KMS-11 (cell line): ENCODE data around the gene DFFA.
"Not testable (repeated sequence)": the region's sequence is repeated elsewhere in the genome, so short reads cannot be mapped to it uniquely, and the experiment has no call there.

Experiments
- H2AFZ ChIP-seq: fragments of 200-600 bp; sonication (generic); 2 replicates; pipeline ENCODE4 v1.6.1; 2016; ENCODE audit warnings: antibody characterized with exemption, mixed run types, low read depth
- H3K27ac ChIP-seq: fragments of 200-600 bp; sonication (generic); 2 replicates; pipeline ENCODE4 v1.6.1; 2016; ENCODE audit warnings: mild to moderate bottlenecking, mixed run types
- H3K27me3 ChIP-seq: fragments of 200-600 bp; sonication (generic); 2 replicates; pipeline ENCODE4 v1.6.1; 2017; ENCODE audit warnings: mild to moderate bottlenecking, low read depth, mixed run types, moderate library complexity; ENCODE audit not compliant: insufficient read depth
- H3K36me3 ChIP-seq: fragments of 200-600 bp; sonication (generic); 2 replicates; pipeline ENCODE4 v1.6.1; 2017; ENCODE audit warnings: mild to moderate bottlenecking, mixed run types; ENCODE audit not compliant: insufficient read depth
- H3K4me1 ChIP-seq: fragments of 200-600 bp; sonication (generic); 2 replicates; pipeline ENCODE4 v1.6.1; 2016; ENCODE audit warnings: mild to moderate bottlenecking, low read depth, mixed run types; ENCODE audit not compliant: poor library complexity, severe bottlenecking
- H3K4me2 ChIP-seq: fragments of 200-600 bp; sonication (generic); 2 replicates; pipeline ENCODE4 v1.7.0; 2016; ENCODE audit warnings: mild to moderate bottlenecking, mixed run types
- H3K4me3 ChIP-seq: fragments of 200-600 bp; sonication (generic); IDR thresholded peaks from 2 replicates; pipeline ENCODE4 v1.6.1; 2017; ENCODE audit warnings: low read depth, low read length, mixed read lengths; ENCODE audit not compliant: insufficient read depth
- H3K79me2 ChIP-seq: fragments of 200-600 bp; sonication (generic); 2 replicates; pipeline ENCODE4 v1.6.1; 2016; ENCODE audit warnings: low read depth, mixed run types; ENCODE audit not compliant: insufficient read depth
- H3K9ac ChIP-seq: fragments of 200-600 bp; sonication (generic); 2 replicates; pipeline ENCODE4 v1.6.1; 2016; ENCODE audit warnings: mild to moderate bottlenecking, mixed run types
- H4K20me1 ChIP-seq: fragments of 200-600 bp; sonication (generic); 2 replicates; pipeline ENCODE4 v1.6.1; 2016; ENCODE audit warnings: mild to moderate bottlenecking, mixed run types; ENCODE audit not compliant: insufficient read depth
- CTCF ChIP-seq: fragments of 200-600 bp; sonication (generic); conservative IDR thresholded peaks from 2 replicates; pipeline ENCODE4 v1.6.1; 2017; ENCODE audit warnings: low read depth, mild to moderate bottlenecking, antibody characterized with exemption, low read length, moderate library complexity, mixed read lengths

The DFFA gene

DNA sequence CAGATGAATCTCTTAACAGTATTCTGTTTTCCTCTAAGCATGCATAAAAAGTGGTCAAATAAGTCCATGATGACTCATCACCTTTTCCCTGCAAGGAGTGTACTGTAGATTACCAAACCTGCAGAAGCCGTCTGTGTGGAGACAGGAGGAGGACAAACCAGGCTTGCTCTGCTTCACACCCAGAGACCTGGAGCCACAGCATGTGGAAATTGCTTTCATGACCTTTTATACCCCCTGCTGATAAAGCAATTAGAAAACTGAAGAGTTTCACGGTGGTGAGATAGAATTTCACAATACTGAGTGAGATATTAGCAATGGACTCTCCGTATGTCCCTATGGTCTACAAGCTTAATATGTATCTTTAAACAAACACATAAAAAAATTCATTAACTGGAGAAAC is 13.1 kb downstream of the DFFA start:
- Histone ChIP-seq H3K27ac (peak overlapping the region; percentile 16; the same call in 1 of the 2 replicates), H3K36me3 (0 out of 2 replicates have a peak, but pooled peaks cover 8% of the 10 kb centered on the region)

DNA sequence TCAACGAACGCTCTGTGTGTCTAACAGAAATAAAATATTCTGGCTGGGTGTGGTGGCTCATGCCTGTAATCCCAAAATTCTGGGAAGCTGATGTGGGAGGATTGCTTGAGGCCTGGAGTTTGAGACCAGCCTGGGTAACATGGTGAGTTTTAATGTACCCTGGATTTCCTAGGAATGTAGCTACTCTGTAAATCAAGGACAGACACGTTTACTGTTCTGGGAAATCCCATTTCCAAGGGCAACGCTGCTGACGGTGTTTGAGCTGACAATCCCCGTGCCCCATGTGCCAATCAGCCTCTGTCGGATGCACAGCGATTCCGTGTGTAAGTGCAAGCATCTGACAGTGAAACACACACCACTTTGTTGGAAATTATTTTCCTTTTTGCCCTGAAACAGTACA is 14.5 kb downstream of the DFFA start:
- Histone ChIP-seq H3K79me2 (no peaks in the 10 kb centered on the region), H3K4me2 (peak overlapping the region; percentile 26; the same call in 1 of the 2 replicates)

More for the DNA sequence above, 13.1 kb downstream of the DFFA start:
- Histone ChIP-seq H3K4me2 (peak overlapping the region; percentile 6; the same call in 1 of the 2 replicates), H3K4me1 (peaks cover 30% of the 10 kb centered on the region), H3K4me3 (no peak overlapping the region), H2AFZ (no peak overlapping the region), H3K27me3 (no peaks in the 10 kb centered on the region), H3K9ac (no peak overlapping the region), H3K79me2 (no peaks in the 10 kb centered on the region), H4K20me1 (no peaks in the 10 kb centered on the region)
- TF ChIP-seq CTCF: no peak

GRCh38 chr1:10457462-10457861 is 14.9 kb downstream of the DFFA start:
- H3K79me2 ChIP-seq, H3K36me3 ChIP-seq, H3K9ac ChIP-seq, H3K27ac ChIP-seq, H4K20me1 ChIP-seq, H2AFZ ChIP-seq, H3K27me3 ChIP-seq, H3K4me3 ChIP-seq: not testable (repeated sequence)
- Histone ChIP-seq H3K4me1 (peaks cover 30% of the 10 kb centered on the region), H3K4me2 (peak overlapping the region; percentile 26; the same call in 1 of the 2 replicates)

More for the DNA sequence above, 14.5 kb downstream of the DFFA start:
- Histone ChIP-seq H4K20me1 (no peaks in the 10 kb centered on the region), H3K36me3 (0 out of 2 replicates have a peak, but pooled peaks cover 5% of the 10 kb centered on the region), H3K27ac (no peak overlapping the region), H2AFZ (no peak overlapping the region), H3K4me1 (peaks cover 30% of the 10 kb centered on the region), H3K9ac (no peak overlapping the region), H3K27me3 (no peaks in the 10 kb centered on the region), H3K4me3 (no peak overlapping the region)
- no peak for TF ChIP-seq CTCF

GRCh38 chr1:10456661-10457060 is 15.7 kb downstream of the DFFA start:
- TF ChIP-seq CTCF: no peak
- H3K27ac ChIP-seq: no peak overlapping the region
- peaks cover 30% of the 10 kb centered on the region for H3K4me1 ChIP-seq
- H3K27me3 ChIP-seq: no peaks in the 10 kb centered on the region
- H3K4me2 ChIP-seq: no peak overlapping the region
- no peak overlapping the region for H3K9ac ChIP-seq
- H3K4me3 ChIP-seq: no peak overlapping the region
- no peaks in the 10 kb centered on the region for H4K20me1 ChIP-seq
- H3K79me2 ChIP-seq: no peaks in the 10 kb centered on the region
- no peaks in the 10 kb centered on the region for H3K36me3 ChIP-seq
- H2AFZ ChIP-seq: no peak overlapping the region

GRCh38 chr1:10456048-10456447 is 16.3 kb downstream of the DFFA start:
- Histone ChIP-seq H3K4me3 (no peak overlapping the region), H3K79me2 (no peaks in the 10 kb centered on the region), H3K9ac (no peak overlapping the region), H3K36me3 (no peaks in the 10 kb centered on the region), H2AFZ (no peak overlapping the region), H3K4me1 (peaks cover 30% of the 10 kb centered on the region), H3K27me3 (no peaks in the 10 kb centered on the region), H3K4me2 (no peak overlapping the region), H4K20me1 (no peaks in the 10 kb centered on the region), H3K27ac (no peak overlapping the region)
- no peak for TF ChIP-seq CTCF
